GM12865 (cell line): ENCODE measurements around the gene ATP5F1C.
"Not testable (repeated sequence)": the region's sequence is repeated elsewhere in the genome, so short reads cannot be mapped to it uniquely, and the experiment has no call there.

Experiments used
- DNase-seq: peaks from one replicate; pipeline ENCODE4 v3.0.0; 2010; ENCODE audit warnings: low read depth
- H3K4me3 ChIP-seq: 2 replicates; pipeline ENCODE4 v1.5.1; 2011; ENCODE audit warnings: mild to moderate bottlenecking, low read depth, low read length, control low read depth
- CTCF ChIP-seq: IDR thresholded peaks from 2 replicates; pipeline ENCODE4 v1.5.1; 2011; ENCODE audit warnings: low read length, control low read depth, low read depth, inconsistent platforms; ENCODE audit not compliant: insufficient read depth; ENCODE audit errors: missing control alignments

Gene ATP5F1C

GRCh38 chr10:7773845-7774801, 13.9 kb upstream of the ATP5F1C start:
- TF ChIP-seq CTCF: no peak
- H3K4me3 ChIP-seq: no peak overlapping the region
- DNase-seq: no peak

GRCh38 chr10:7776777-7777176, 11.2 kb upstream of the ATP5F1C start:
- no peak for TF ChIP-seq CTCF

GRCh38 chr10:7782194-7782593, 5.8 kb upstream of the ATP5F1C start:
- DNase-seq, H3K4me3 ChIP-seq: not testable (repeated sequence)

More at GRCh38 chr10:7776777-7777176, 11.2 kb upstream of the ATP5F1C start:
- no peak overlapping the region for H3K4me3 ChIP-seq
- DNase-seq: no peak

GRCh38 chr10:7786430-7786829, 1.5 kb upstream of the ATP5F1C start:
- peak overlapping the region; percentile 99 for H3K4me3 ChIP-seq
- no peak for DNase-seq

GRCh38 chr10:7787150-7787856, 674 bp upstream of the ATP5F1C start:
- no peak for TF ChIP-seq CTCF
- DNase-seq: peak; percentile 10
- peak overlapping the region; percentile 99 for H3K4me3 ChIP-seq

More at GRCh38 chr10:7786430-7786829, 1.5 kb upstream of the ATP5F1C start:
- TF ChIP-seq CTCF: no peak

GRCh38 chr10:7788639-7789286, 786 bp downstream of the ATP5F1C start:
- no peak for DNase-seq
- peak overlapping the region; percentile 99 for H3K4me3 ChIP-seq
- no peak for TF ChIP-seq CTCF

- H3K4me3 ChIP-seq: peak overlapping the region; percentile 99
Observed at GRCh38 chr10:7789390-7789789, 1.4 kb downstream of the ATP5F1C start.

More at GRCh38 chr10:7789390-7789789, 1.4 kb downstream of the ATP5F1C start:
- TF ChIP-seq CTCF: no peak
- no peak for DNase-seq
